Fibroblast of peridontal ligament (primary cell): Measurements from ENCODE around the gene HEPN1.

Source experiments
- DNase-seq: peaks from one replicate; pipeline ENCODE4 v3.0.0-alpha.2; 2010; ENCODE audit errors: extremely low read depth

The HEPN1 gene

DNA sequence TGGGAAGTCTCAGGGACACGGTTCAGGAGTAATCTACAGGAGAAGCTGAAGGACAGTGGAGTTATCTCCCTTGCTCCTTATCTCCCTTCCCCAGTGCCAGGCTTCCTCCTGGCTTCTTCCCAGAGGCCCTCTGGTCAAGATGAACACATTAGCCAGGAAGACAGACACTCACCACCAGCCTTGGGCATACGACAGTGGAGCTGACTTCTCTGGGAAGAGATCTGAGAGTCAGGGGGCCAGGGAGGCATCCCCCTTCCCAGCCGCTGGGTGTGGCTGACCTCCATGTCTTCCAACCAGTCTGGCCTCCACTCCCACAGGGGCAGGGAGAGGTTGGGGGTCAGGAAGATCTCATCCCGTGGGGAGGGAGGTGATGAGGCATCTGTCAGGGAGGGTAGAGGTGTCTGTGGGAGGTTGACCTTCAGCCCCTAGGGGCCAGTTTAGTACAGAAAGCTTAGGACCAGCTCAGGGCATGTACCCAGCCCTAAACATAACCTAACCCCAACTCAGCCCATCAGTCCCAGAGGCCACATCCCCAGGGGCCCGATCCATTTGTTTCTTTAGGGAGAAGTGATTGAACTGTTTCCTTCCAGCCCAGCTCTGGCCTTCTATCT lies 34.1 kb upstream of the HEPN1 start:
- DNase-seq, result no peak

- DNase-seq, result no peak
Observed at GRCh38 chr11:124886476-124886875, 32.6 kb upstream of the HEPN1 start.

GRCh38 chr11:124886978-124887666 lies 31.9 kb upstream of the HEPN1 start:
- no peak for DNase-seq

DNA sequence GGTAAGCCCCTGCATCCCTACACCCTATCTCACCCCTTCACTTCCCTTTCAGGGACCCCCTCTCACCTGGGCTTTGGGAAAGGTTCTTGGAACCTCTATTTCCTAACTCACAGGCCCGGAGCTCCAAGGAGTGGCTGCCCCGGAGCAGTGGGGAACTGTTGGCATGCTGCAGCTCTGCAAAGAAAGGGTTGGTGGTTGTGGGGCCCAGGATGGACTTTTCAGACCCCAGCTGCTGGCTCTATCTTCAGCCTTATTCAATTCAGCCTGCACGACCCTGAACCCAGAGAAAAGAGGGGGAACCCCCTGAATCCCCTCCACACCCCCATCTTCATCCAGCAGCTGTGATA lies 31.4 kb upstream of the HEPN1 start:
- no peak for DNase-seq

DNA sequence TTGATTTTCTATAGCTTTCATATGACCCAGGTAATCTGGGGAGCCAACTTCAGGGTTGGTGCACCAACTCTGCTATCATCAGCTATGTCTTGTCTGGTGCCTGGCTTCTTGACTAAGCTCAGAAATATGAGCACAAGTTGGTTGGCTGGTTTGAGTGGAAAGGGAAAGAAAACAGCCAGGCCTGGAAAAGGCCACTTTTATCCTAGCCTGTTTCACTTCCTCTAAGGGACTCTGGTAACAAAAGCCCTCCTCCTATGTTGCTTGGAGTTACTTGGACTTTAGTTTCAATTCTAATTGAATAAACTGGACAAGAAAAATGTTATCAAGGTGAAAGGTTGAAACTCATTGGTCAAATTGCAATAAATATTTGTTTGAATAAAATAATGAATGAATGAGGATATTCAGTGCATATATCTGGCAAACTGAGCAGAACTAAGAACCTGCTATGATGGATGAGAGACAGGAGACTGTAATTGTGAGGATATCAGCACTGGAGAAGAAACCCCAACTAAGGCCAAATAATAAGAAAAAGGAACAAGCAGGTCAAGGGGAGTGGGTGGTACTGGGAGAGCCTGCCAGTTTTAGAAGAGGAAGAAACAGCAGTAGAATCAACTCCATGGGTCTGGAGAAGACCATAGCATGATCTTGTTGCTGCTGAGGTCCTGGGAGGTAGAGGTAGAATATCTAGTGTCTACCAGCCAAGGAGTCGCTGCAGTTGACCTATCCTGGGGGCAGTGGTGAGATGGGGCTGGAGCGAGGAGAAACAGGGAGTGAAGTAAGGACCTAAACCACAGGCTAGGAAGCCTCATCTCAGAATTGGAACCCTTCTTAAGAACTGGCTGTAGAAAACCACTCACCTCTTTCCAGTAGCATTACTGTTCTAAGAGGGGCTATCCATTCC lies 29.6 kb upstream of the HEPN1 start:
- DNase-seq, result no peak

- no peak for DNase-seq
Observed at GRCh38 chr11:124890151-124890550, 28.9 kb upstream of the HEPN1 start.

GRCh38 chr11:124890683-124891372 lies 28.2 kb upstream of the HEPN1 start:
- DNase-seq, result no peak

GRCh38 chr11:124891373-124891861 lies 27.6 kb upstream of the HEPN1 start:
- no peak for DNase-seq

GRCh38 chr11:124892146-124892545 lies 26.9 kb upstream of the HEPN1 start:
- DNase-seq, result no peak

DNA sequence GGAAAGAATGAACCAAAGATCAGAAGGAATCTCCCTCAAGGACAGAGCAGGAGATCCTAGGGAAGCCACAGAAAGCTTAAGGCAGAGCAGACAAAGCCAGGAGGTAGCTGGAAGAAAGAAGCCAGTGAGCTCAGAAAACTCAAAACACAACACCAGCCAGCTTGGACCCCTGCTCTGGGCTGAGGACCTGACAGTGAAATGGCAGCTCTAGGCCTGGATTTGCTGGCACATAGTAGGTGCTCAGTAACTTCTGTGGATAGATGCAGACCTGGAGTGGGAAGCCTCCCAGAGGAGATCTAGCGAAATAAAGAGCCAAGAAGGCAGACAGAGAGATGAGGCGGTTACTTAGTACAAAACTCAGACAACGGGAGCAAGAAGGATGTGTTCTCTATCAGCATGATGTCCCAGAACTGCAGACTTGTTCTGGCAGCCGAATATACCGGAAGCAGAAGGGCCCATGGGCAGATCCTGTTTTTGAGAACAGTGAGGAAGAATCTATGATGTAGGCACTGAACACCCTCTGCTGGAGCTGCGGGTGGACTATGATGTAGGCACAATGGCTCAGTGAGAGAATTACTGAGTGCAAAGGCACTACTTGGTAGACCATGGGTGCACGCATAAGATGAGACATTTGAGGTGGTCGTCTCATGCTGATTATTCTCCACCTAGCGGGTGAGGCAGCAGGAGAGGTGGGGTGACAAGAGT lies 26.1 kb upstream of the HEPN1 start:
- DNase-seq, result no peak

GRCh38 chr11:124893781-124894401 lies 25.2 kb upstream of the HEPN1 start:
- DNase-seq, result no peak

DNA sequence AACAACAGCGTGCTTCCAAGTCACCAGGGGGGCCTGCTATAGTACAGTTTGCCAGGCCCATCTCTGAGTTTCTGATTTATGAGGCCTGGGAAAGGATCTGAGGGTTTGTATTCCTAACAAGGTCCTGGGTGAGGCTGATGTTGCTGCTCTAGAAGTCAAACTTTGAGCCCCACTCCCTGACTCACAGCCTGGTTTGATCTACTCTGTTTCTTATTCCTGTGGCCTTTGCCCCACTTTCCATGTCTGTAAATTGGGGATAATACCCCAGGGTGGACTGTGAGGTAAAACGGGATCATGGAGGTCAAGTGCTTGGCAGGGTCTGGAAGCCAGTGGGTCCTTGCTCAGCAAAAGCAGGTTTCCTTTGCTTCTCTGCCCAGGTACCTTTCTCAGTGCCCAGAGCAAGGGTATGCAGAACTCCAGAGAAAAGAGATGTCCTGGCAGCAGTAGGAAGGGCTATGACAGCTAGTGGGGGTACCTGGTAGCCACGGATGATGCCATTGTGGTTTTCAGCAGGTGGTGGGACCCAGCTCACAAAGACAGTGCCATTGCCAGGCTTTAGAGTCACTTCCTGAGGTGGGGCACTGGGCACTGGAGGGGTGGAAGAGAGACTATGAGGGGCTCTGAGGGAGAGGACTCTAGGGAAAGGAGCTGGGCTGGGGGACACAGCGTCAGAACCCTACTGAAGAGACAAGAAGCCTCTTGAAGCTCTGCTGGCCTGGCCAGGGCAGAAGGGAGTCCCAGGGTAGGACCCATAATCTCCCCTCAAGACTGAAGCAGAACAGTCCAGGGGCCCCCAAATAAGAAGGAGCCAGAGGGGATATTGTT lies 24.2 kb upstream of the HEPN1 start:
- no peak for DNase-seq

- no peak for DNase-seq
Observed at GRCh38 chr11:124895471-124895971, 23.5 kb upstream of the HEPN1 start.

- no peak for DNase-seq
Observed at GRCh38 chr11:124896071-124896750, 22.8 kb upstream of the HEPN1 start.

DNA sequence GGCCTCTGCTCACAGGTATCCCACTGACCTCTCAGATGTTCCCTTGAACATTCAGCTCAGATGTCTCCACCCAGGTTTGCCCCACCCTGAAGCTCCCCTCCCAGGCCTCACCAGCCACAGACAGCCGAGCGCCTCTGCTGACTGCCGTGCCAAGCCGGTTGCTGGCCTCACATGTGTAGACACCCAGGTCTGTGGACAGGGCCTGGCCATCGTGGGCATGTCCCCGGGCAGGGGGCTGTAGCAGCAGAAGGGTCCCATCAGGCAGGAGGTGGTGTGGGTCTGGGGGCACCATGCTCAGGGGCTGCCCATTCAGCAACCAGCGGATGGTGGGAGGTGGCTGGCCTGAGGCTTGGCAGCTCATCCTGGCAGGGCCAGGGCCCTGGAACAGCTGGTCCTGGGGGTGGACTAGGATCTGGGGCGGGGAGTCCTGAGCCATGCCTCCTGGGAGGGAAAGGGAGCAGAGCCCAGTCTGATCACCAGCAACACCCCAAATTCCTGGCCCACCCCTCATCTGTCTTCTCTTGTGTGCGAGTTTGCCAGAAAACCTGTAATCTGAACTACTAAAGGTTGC lies 22.1 kb upstream of the HEPN1 start:
- DNase-seq, result no peak

GRCh38 chr11:124897674-124898262 lies 21.3 kb upstream of the HEPN1 start, which contains the start of gene ROBO4:
ROBO4 (minus strand) TSS chr11:124897865; CDS start chr11:124897795, 70 bp downstream.
- no peak for DNase-seq

DNA sequence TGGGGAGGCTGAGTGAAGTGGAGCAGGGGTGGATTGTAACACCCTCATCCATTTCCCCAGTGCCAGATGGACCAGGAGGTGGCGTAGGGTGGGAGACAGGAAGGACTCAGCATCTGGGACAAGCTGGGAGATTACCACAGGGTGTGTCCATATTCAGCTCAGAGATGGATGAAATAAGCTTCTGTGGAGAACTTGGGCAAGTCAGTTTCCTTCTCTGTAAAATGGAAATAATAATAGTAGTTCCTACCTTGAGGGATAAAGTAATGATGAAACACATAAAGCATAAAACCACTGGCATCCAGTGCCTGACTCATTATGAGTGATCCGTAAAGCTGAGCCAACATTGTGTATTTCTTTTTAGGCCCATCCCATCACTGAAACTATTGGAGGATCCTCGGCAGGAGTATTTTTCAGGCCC lies 20.8 kb upstream of the HEPN1 start:
- peak; percentile 93 for DNase-seq

DNA sequence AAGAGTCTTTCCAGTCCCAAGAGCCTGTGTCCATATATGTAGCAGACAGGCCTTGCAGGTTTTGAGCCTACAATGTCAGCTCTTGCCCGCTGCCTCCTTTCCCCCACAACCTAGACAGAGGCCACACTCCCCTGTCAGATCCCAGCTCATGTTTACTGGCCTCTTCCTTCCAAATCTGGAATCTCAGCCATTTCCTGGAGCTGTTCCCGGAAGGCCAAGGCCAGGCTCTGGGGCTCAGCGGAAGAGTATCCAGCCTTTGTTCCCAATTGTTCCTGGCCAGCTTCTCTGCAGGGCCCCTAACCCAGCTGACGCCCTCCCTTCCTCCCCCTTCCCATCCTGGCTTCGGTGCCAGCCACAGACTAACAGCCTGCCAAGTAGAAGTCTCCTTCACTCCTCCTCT lies 20.3 kb upstream of the HEPN1 start:
- peak; percentile 74 for DNase-seq
